ENCODE data around the gene CTPS1.

CTPS1 gene, protein sequence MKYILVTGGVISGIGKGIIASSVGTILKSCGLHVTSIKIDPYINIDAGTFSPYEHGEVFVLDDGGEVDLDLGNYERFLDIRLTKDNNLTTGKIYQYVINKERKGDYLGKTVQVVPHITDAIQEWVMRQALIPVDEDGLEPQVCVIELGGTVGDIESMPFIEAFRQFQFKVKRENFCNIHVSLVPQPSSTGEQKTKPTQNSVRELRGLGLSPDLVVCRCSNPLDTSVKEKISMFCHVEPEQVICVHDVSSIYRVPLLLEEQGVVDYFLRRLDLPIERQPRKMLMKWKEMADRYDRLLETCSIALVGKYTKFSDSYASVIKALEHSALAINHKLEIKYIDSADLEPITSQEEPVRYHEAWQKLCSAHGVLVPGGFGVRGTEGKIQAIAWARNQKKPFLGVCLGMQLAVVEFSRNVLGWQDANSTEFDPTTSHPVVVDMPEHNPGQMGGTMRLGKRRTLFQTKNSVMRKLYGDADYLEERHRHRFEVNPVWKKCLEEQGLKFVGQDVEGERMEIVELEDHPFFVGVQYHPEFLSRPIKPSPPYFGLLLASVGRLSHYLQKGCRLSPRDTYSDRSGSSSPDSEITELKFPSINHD

DNA sequence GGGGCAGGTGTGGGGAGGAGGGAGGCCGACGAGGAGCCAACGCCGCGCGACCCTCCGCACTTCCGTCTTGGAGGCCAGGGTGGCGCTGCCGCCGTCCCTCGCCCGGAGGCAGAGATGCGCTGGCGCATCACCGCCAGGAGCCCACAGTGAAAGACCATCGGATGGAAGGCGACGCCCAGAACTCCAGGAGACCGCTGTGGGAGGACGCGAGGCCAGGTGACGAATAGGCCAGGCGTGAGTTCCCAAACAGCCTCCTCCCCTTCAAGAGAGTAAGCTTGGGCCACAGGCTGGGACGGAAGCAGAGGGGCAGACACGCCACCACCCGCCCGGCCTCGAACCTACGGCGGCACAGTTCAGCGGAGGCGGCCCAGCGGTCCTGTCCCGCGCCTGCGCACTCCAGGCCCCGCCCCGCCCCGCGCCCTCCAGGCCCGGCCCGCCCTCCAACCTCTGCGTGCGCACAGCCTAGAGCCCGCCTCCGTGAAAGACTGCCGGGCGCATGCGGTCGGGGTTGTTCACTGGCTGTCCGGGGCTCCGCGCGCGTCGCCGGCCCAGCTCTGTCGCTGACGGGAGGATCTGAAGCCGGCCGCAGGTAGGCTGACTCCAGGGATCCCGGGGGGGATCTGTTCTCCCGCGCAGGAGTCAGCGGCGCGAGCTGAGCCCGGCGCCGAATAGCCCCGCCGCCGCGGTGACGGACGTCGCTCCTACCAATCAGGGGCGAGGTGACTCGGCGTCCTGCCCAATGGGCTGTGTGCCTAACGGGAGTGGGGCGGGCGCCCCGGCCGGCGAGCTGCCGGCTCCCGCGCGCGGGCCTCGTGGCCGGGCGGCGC lies at the start of gene CTPS1:
Gene CTPS1 (plus strand): TSS at position 456 of the 827 bp plus-strand sequence. CDS start 3,595 bp downstream, outside the sequence.
- peak; percentile 94 to 96 for DNase-seq (ENCODE audit: low read depth in 1 of 2, low spot score in 1 of 2)

DNA sequence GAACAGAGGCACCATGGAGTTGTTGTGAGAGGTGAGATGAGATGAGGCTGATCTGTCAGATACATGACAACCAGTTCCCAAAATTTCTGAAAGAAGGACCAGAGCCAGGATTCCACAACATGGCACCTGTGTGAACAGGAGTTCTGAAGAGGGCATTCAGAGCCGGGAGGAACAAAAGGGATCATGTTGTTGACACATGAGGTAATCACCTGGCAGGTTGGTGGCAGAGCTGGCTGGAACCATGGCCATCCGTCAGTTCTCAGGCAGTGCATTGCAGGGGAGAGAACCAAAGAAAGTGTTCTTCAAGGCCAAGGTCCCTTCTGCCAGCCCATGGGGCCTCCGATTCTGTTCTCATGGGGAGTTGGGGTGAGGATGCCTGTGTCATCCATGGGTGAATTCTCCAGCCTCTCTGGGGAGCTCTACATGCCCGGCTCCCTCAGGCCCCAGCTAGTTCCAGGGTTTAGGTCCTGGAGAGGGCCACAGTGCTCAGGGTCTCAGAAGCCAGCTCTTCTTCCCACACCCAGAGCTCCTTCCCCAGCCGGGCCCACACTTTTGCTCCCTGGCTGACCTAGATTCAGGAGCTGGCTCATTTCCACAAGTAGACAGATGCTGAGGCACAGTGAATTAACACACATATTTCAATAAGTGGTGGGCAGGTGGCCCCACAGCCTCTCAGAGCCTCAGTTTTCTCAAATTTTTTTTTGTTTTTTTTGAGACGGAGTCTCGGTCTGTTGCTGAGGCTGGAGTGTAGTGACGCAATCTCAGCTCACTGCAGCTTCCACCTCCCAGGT lies 49.1 kb upstream of the CTPS1 start:
- no peak for DNase-seq (ENCODE audit: low read depth in 1 of 2, low spot score in 1 of 2)

DNA sequence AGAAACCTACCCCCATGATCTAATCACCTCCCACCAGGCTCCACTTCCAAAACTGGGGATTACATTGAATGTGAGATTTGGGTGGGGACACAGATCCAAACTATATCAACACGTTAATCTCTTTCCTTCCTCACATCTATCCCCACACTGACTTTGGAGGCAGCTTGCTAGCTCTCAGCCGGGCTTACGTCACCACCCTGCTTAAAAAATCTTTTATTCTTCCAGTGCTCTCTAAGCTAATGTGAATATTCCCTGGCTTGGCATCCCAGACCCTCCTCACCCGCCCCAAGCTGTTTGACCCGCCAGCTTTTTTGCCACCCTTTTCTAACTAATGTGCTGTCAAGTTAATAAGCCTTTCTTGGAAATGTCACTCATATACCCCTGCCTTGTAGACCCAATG lies 47.9 kb upstream of the CTPS1 start:
- no peak for DNase-seq (ENCODE audit: low read depth in 1 of 2, low spot score in 1 of 2)

DNA sequence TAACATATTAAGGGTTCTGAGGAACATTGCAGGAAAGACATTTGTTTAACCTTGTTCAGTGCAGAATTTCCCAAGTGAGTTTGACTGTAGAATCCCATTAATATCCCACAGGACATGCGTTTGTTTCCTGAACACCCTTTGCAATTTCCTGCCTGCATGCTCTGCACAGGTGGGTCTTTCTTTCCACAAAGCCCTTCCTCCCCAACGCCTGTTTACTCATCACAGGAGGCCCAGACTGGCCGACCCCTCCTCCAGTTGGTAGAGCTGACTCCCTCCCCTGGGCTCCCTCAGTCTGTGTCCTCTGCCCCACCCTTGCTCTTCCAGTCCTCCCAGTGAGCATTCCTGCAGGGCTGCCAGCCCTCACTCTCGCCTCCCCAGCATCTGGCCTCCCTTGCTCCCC lies 47.5 kb upstream of the CTPS1 start:
- DNase-seq (ENCODE audit: low read depth in 1 of 2, low spot score in 1 of 2) = no peak

DNA sequence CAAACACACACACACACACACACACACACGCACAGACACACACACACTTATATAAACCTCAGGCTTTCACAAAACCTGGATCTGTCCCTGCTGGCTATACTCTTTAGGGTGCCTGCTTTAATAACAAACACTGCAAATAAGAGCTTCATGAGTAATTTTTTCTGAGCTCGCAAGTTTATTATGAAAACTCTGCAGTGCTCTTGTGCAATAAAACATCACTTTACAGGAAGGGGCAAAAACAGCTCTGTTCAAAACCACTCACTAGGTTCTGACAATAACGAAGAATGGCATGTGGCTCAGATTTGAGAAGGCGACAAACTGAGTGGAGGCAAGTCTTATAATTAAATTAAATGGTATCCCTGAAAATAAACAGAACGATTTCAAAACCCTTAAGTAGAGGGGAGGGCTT lies 42.6 kb upstream of the CTPS1 start:
- DNase-seq (ENCODE audit: low read depth in 1 of 2, low spot score in 1 of 2) = no peak

DNA sequence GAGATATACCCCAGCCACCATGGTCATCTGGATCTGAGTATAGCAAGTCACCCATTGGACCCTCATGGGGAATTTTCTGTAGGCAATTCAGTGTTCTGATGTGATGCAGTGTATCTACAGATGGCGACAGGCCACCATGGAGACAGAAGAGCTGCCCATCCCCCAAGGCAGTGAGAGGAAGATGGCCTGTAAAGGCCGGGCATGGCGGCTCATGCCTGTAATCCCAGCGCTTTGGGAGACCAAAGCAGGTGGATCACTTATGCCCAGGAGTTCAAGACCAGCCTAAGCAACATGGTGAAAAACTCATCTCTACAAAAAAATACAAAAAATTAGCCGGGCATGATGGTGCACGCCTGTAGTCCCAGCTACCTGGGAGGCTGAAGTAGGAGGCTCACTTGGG lies 41.1 kb upstream of the CTPS1 start:
- no peak for DNase-seq (ENCODE audit: low read depth in 1 of 2, low spot score in 1 of 2)

DNA sequence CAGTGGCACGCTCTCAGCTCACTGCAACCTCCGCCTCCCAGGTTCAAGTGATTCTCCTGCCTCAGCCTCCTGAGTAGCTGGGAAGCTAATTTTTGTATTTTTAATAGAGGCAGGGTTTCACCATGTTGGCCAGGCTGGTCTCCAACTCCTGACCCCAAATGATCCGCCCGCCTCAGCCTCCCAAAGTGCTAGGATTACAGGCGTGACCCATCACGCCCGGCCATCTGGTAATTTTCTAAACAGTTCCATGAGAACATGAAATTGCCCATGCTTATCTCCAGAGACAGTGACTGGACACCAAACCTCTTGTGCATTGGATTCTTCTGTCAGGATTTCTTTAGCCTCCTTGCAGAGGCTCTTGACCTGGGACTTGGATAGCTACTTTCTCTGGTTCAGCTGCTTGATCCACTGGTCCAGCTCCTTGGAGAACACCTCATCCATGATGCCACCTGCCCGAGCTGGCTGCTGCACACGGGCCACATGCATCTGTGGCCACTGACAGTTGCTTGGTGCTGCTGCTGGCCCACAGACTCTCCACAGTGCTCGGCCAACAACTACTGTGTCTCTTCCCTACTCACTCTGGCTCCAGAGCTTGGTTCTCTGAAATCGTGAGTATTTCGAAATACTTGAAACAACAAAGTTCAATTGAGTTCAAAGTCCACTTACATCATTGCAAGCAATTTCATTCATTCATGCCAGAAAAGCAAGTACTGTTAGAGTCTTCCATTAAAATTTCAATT lies 40.0 kb upstream of the CTPS1 start:
- no peak for DNase-seq (ENCODE audit: low read depth in 1 of 2, low spot score in 1 of 2)

DNA sequence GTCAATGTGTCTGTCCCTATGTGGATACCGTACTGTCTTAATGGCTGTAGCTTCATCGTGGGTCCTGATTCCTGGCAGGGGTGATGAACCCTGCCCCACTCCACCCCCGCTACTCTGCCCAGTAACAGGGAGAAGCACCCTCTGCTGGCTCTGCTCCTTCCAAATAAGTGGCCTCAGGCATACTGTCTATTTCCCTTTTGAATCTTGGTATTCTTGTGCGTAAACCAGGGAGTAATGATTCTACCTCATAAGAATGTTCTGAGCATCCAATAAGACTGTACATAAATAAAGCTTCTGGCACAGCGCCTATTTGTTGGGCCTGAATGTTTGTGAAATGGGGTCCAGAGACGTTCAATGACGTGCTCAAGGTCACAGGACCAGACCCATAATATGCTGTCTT lies 35.2 kb upstream of the CTPS1 start:
- no peak for DNase-seq (ENCODE audit: low read depth in 1 of 2, low spot score in 1 of 2)

DNA sequence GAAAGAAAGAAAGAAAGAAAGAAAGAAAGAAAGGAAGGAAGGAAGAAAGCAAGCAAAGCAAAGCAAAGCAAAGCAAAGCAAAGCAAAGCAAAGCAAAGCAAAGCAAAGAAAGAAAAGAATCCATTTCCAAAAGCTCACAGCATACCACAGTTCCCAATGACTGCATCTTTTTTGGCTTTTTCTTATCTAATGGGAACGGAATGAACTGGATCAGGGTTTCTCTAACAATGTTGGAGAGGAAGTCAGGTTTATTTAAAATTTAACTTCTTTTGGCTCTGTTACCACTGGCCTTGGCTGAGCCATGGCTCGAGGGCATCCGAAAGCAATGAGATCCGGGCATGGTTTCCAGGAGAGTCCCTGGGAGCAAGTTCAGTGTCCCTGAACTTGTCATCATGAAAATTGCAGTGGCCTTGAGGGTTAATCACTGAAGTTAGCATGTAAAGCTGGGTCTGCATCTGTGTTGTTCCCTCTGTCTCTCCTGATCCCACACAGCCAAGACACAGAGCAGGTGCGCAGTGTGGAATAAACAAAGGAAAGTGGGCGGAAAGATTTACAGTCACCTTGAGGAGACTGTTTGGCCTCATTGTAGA lies 34.6 kb upstream of the CTPS1 start:
- DNase-seq (ENCODE audit: low read depth in 1 of 2, low spot score in 1 of 2) = no peak

DNA sequence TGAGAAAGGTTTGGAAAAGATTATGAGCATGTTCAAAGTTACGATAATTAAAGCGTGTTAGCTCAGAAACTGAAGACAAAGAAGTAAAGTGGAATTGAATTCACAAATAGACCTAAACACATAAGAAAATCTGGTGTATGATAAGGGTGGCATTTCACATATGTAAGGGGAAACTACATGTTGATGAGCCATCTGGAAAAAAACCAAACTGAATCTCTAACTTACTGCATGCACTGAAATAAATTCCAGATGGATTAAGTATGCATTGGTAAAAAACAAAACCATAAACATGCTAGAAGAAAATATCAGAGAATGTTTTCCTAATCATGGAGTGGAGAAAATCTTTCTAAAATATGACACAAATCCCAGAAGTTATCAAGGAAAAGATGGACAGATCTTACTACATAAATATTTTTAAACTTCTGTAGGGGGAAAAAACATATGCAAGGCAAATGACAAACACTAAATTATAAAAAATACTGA lies 34.0 kb upstream of the CTPS1 start:
- DNase-seq (ENCODE audit: low read depth in 1 of 2, low spot score in 1 of 2) = no peak

DNA sequence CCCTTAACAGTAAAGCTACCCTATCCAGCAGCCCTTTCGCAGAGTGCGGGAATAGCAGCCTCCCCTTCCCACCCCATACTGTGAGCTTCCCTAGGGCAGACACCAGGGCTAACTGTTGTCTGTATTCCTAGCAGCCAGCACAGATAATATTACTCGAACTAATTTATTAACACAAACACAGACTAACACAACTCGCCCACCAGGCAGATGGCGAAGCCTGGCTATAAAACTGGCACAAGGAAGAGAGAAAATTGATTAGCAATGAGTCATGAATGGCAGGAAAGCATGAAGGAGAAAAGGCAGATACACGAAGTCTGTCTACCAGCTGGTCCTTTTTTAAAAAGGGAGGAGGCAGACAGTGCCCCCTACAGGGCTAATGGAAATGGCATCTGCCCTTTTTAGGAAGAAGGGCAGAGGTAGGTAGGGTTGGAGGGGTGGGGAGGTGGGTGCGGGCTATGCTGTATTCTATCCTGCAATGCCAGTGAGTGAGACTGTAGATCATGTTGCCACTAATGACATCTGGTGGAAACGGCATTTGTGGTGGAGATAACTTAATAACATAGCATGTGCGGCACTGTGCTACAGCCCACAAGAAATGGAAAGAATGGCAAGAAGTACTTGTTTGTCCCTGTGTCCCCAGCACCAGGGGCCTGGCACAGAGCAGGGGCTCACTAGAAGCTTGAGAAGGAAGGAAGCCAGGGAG lies 30.6 kb upstream of the CTPS1 start:
- DNase-seq (ENCODE audit: low read depth in 1 of 2, low spot score in 1 of 2) = peak; percentile 12 to 21

DNA sequence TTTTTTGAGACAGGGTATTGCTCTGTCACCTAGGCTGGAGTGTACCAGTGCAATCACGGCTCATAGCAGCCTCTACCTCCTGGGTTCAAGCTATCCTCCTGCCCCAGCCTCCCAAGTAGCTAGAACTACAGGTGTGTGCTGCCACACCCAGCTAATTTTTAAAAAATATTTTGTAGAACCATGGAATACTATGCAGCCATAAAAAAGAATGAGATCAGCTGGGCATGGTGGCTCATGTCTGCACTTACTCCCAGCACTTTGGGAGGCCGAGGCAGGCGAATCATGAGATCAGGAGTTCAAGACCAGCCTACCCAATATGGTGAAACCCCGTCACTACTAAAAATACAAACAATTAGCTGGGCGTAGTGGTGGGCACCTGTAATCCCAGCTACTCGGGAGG lies 29.9 kb upstream of the CTPS1 start:
- no peak for DNase-seq (ENCODE audit: low read depth in 1 of 2, low spot score in 1 of 2)

DNA sequence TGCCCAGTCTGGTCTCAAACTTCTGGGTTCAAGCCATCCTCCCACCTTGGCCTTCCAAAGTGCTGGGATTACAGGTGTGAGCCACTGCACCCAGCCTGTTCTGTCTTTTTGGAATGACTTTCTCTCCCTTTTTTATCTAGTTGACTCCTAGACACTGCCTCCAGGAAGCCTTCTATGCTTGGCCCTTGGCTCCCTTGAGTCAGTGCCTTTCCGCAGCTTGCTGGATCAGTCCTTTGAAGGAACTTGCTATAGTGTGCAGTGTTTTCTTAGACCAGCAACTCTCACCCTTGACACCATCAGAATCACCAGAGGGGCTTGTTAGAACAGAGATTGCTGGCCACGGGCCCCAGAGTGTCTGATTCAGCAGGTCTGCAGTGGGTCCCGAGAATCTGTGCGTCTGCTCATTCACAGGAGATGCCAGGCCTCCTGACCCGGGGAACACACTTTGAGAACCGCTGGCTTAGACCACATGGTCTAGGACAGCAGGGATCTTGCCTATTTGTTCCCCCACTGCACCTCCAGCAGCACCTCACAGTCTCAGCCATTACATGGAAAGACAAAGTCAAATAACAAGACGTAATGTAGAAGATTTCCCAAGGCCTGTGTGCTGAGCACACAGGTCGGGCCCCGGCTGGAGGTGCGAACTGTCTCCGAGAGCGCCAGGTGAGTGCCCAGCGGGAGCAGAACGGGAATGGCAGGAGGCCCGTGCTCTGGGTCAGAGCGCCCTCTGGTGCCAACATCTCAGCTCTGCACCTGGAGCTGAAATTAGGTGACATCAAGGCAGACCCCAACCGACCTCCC lies 27.4 kb upstream of the CTPS1 start:
- DNase-seq (ENCODE audit: low read depth in 1 of 2, low spot score in 1 of 2) = peak; percentile 32 to 42

DNA sequence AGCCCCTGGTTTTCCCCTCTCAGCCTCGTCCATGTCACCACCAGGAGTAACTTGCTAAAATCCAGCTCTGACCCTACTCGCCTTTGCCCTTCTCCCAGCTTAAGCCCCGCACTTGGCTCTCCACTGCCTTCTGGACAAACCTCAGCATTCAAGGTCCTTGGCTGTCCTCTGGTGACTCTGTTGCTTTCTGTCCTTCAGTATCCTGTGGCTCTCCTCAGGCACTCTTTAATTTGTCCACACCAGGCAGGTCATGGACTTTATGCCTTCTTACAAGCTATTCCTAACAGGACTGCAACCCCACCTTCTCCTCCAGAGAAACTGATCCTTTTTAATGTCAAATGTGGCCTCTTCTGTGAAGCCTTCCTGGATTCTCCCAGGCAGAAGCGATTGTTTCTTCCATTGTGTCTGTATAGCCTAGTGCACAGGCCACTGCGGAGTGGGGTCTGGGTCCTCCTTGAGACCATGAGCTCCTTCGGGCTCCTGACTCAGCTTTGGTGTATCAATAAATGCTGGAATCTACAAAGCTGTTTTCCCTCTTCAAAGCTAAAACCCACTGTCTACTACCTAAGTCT lies 26.7 kb upstream of the CTPS1 start:
- DNase-seq (ENCODE audit: low read depth in 1 of 2, low spot score in 1 of 2) = no peak

DNA sequence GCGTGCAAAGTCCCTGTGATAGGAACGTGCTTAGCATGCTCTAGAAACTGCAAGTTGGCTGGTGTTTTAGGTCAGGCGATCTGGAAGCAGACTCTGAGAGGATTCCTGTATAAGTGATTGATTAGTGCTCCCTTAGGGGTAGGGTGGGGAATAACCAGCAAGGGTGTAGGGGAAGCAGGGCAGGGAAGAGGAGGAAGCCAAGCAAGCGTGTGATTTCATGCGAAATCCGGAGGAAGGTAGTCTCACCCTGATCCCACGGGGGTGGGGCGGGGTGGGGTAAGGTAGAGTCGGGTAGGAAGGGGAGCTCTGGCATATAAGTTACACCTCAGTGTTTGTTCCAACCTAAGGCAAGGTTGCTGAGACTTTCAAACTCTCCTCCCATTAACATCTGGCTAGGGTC lies 24.9 kb upstream of the CTPS1 start:
- no peak for DNase-seq (ENCODE audit: low read depth in 1 of 2, low spot score in 1 of 2)

DNA sequence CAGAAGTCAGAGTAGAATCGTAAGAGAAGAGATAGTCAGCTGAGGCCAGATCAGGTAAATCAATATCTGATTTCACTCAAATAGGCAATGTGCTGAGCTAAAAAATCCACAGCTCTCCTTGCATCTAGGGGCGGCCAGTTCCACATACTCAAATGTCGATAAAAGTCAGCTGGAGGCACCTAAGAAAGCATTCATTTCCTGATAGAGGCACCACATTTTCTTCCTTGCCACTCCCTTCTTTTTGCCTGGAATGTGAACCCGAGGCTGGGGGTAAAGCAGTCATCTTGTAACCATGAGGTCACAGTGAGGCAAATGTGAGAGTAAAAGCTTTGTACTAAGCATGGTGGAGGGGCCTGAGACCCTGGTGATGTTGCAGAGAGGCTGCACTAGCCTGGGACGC lies 24.2 kb upstream of the CTPS1 start:
- no peak for DNase-seq (ENCODE audit: low read depth in 1 of 2, low spot score in 1 of 2)

DNA sequence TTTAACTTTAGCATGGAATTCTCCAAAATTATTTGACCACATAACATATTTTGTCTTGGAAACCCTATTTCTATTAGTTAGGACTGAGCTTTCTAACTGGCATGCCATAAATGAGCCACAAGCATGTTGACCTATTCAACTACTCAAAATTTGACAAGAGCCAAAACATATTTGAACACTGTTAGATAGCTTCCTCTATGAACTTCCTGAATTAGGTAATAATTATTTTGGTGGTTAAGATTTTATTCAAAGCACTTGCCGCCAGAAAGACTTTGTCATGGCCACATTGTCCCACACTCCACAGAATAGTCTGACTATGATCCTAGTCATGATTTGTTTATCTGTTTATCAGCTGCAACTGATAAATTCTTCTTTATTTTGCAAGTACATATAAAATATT lies 23.1 kb upstream of the CTPS1 start:
- DNase-seq (ENCODE audit: low read depth in 1 of 2, low spot score in 1 of 2) = no peak

DNA sequence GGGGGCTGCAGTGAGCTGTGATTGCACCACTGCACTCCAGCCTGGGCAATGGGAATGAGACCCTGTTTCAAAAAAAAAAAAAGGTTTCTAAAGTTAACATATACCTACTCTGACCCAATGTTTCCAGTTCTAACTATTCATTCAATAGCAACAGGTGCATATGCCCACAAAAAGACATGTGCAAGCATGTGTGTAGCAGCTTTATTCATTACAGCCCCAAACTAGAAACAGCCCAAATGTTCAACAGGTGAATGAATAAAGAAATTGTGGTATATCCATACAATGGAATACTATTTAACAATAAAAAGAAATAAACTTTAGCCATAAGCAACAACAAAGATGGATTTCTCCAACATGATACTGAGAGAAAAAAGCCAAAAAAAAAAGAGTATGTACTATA lies 21.3 kb upstream of the CTPS1 start:
- DNase-seq (ENCODE audit: low read depth in 1 of 2, low spot score in 1 of 2) = no peak

Measured in stimulated activated CD4-positive, alpha-beta T cell treated with anti-CD3 and anti-CD28 coated beads, Interleukin-15, amount 100 ng/mL, for 1 hour (primary cell).